HG02840 (cell line): Measurements from ENCODE around the gene KLF8.

Source experiments
- ATAC-seq: cut with Tn5 transposase; IDR thresholded peaks from one replicate; pipeline ENCODE4 v1.9.1; 2021; ENCODE audit warnings: mild to moderate bottlenecking, moderate library complexity, moderate number of reproducible peaks; ENCODE audit not compliant: unreplicated experiment, low FRiP score

KLF8 gene

DNA sequence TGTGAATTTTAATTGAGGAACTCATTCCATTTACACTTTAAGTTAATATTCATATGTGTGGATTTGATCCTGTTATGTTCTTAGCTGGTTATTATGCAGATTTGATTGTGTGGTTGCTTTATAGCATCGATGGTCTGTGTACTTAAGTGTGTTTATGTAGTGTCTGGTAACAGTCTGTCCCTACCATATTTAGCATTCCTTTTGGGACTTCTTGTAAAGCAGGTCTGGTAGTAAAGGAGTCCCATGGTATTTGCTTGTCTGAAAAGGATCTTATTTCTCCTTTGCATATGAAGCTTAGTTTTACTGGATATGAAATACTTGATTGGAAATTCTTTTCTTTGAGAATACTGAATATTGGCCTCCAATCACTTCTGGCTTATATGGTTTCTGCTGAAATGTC, 76.6 kb downstream of the KLF8 start:
- ATAC-seq: no peak

DNA sequence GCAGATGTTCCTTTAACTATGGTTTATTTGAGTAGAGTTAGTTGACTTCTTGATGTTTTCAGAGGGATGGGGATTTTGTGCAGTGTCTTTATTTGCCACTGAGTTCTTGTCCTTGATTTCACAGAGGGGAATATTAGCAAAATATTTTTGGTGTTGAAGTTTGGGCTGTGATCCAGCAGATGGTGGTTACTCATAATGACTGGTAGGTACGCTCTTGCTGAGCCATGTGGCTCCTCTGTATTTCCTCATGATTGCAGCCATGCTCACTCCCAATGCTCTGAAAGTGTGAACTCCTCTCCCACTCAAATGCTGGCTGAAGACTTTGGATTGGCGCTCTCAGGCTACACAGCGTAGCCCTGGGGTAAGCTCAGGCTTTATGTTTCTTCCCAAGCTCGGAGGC, 77.7 kb downstream of the KLF8 start:
- no peak for ATAC-seq

DNA sequence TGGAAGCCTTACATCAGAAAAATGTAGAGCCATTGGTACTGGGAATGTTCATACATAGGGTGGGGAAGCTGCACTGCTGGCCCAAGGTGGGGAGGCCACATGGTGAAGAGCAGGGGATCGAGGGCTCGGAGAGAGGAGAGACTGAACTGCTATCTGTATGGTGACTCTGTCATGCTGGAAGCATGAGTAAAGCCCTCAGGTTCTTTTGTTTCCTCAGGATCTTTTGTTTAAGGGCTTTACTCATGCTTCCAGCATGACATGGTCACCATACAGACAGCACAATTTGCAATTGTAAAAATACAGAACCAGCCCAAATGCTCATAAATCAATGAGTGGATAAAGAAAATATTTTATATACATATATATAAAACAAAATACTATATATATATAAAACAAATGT, 78.4 kb downstream of the KLF8 start:
- ATAC-seq: no peak

DNA sequence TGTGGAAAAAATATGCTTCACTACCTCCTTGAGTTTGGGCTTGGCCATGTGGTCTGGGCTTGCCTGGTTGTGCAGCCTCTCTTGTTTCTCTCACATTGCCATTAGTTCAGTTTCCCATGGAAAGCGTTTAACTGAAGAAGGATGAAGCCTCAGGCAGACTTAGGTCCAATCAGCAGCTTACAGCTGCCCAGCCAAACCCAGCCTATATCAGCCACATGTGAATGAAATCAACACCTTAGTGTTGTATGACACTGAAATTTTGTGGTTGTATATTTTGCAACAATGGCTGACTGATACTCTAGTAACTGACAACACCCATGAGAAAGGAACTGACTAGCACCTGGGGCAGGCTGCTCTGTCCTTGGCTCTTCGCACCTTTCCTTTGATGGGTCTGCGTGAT, 81.2 kb downstream of the KLF8 start:
- no peak for ATAC-seq

DNA sequence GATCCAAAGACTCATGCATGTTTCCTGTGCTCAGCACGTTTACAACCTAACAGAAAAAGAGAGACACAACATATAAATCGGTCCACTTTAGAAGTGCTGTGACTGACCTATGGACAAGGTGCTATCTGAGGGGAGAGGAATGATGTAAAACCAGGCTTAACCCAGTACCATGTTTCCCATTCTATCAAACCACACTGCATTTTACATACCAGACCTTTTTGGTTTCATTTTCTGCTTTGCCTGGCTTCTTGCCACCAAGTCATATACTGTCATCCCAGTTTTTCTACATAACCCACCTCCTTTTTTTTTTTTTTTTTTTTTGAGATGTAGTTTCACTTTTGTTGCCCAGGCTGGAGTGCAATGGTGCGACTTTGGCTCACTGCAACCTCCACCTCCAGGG, 82.2 kb downstream of the KLF8 start:
- no peak for ATAC-seq

DNA sequence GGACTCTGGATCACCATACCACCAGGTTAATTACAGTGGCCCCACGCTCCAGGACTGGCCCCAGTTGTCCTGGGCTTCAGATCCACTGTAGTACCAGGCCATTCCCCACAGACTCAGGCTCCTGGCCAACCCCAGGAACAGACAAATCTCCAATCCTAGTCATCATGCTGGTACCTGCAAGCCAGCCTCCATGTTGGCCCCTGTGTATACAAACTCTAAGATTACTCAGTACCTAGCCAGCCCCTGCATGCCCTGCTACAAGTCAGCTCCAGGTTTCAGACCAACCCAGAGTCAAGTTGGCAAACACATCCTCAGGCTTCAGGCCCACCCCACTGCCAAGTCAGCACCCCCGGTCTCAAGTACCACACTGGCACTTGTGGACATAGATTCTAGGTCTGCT, 85.9 kb downstream of the KLF8 start:
- ATAC-seq: no peak

DNA sequence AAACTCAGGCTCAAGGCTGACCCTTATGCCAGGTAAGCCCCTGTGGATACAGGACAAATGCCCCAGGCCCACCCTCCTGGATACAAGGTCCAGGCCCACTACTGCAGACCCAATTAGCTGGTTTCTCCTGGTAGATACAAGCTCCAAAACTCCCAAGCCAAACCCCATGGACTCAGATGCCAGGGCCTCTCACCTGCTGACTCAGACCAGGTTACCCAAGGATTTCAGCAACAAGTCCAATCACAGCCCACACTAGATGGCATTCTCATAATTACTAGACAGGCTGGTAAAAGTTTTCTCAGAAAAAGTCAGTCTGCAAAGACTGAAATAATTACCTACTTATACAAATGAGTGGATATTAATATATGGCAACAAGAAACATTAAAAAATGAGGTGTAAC, 87.0 kb downstream of the KLF8 start:
- no peak for ATAC-seq
